ENCODE results near the gene RHOC.
"Not testable (repeated sequence)": the region's sequence is repeated elsewhere in the genome, so short reads cannot be mapped to it uniquely, and the experiment has no call there.

RHOC gene

GRCh38 chr1:112722601-112723510 lies 15.9 kb upstream of the RHOC start:
- TF ChIP-seq CTCF (IDR thresholded peaks at IDR 0.05; ENCODE audit: insufficient read depth, missing control alignments): no peak
- FAIRE-seq (no peak), DNase-seq (ENCODE audit: insufficient read length, low spot score) (peak; percentile 81)

GRCh38 chr1:112721966-112722524 lies 15.1 kb upstream of the RHOC start:
- no peak for DNase-seq (ENCODE audit: insufficient read length, low spot score)
- no peak for TF ChIP-seq CTCF (IDR thresholded peaks at IDR 0.05; ENCODE audit: insufficient read depth, missing control alignments)
- FAIRE-seq: no peak

- DNase-seq (ENCODE audit: insufficient read length, low spot score); FAIRE-seq: not testable (repeated sequence)
Observed at GRCh38 chr1:112721294-112721693, 14.4 kb upstream of the RHOC start.

GRCh38 chr1:112720800-112721199 lies 13.9 kb upstream of the RHOC start:
- FAIRE-seq: no peak
- DNase-seq (ENCODE audit: insufficient read length, low spot score): no peak
- TF ChIP-seq CTCF (IDR thresholded peaks at IDR 0.05; ENCODE audit: insufficient read depth, missing control alignments): no peak

GRCh38 chr1:112719706-112720105 lies 12.8 kb upstream of the RHOC start:
- TF ChIP-seq CTCF (IDR thresholded peaks at IDR 0.05; ENCODE audit: insufficient read depth, missing control alignments): no peak
- DNase-seq (ENCODE audit: insufficient read length, low spot score) (no peak), FAIRE-seq (no peak)

GRCh38 chr1:112718691-112719418 lies 11.9 kb upstream of the RHOC start:
- no peak for FAIRE-seq
- TF ChIP-seq CTCF (IDR thresholded peaks at IDR 0.05; ENCODE audit: insufficient read depth, missing control alignments): peak; percentile 85
- no peak for DNase-seq (ENCODE audit: insufficient read length, low spot score)

GRCh38 chr1:112717263-112717873 lies 10.4 kb upstream of the RHOC start:
- FAIRE-seq: no peak
- no peak for DNase-seq (ENCODE audit: insufficient read length, low spot score)
- TF ChIP-seq CTCF (IDR thresholded peaks at IDR 0.05; ENCODE audit: insufficient read depth, missing control alignments): no peak
